Esophagus muscularis mucosa (tissue), 4 donors: ENCODE results near the gene SMPX.

ENCODE experiments used
- CTCF ChIP-seq, 3 experiments: fragments of 200-600 bp in 2 of 3; fragments of 450-650 bp in 1 of 3; sonication (generic) in 2 of 3; IDR thresholded peaks; one replicate each; pipeline ENCODE4 v1.5.1; 2017 to 2019; ENCODE audit warnings: antibody characterized with exemption in 3 of 3, mild to moderate bottlenecking in 2 of 3, moderate library complexity in 1 of 3
- EP300 ChIP-seq: sonication (generic); formaldehyde crosslinking; IDR thresholded peaks from one replicate; pipeline ENCODE4 v1.6.1; 2017; ENCODE audit warnings: antibody characterized with exemption
- POLR2AphosphoS5 ChIP-seq, 2 donors: sonication (generic); formaldehyde crosslinking; IDR thresholded peaks; one replicate each; pipeline ENCODE4 v1.6.1; 2017; ENCODE audit warnings: antibody characterized with exemption in 2 of 2

- TF ChIP-seq CTCF (IDR thresholded peaks at IDR 0.05) = no peak
- no peak for TF ChIP-seq POLR2AphosphoS5 (IDR thresholded peaks at IDR 0.05)
- no peak for TF ChIP-seq EP300
Measured at GRCh38 chrX:21674430-21675186, 83.3 kb downstream of the SMPX start.
